PC-3 (cell line): ENCODE results near the gene SLC15A5.

Experiments used
- CTCF ChIP-seq: fragments of 300-600 bp; sonication (generic); conservative IDR thresholded peaks from 2 replicates; pipeline ENCODE4 v1.5.1; 2017; ENCODE audit warnings: antibody characterized with exemption, low read depth, mild to moderate bottlenecking, low read length
- EZH2 ChIP-seq: fragments of 300-600 bp; sonication (generic); IDR thresholded peaks from one replicate; pipeline ENCODE4 v1.6.1; 2017; ENCODE audit warnings: antibody characterized with exemption, mild to moderate bottlenecking, low read length; ENCODE audit not compliant: unreplicated experiment
- EZH2phosphoT487 ChIP-seq: fragments of 300-600 bp; sonication (generic); IDR thresholded peaks from 2 replicates; pipeline ENCODE4 v1.6.1; 2018; ENCODE audit warnings: mild to moderate bottlenecking, antibody characterized with exemption, low read length, borderline replicate concordance

DNA sequence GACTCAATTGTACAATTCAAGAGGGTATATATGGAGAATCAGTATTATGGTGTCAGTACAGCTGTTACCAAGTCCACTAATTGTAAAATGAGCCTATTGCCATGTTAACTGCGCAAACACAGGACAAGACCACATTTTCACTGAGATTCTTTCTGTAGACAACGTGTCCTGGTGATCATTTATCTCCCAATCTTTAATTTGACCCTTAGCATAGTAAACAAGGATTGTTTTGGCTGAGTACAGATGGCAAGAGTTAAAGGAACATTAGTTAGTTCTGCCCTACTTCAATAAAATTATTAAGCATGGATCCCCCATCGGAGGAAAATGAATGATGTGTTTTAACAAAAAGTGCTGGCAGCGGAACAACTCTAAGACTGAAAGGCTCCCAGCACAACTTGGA lies 36.1 kb downstream of the SLC15A5 start:
- TF ChIP-seq CTCF: no peak
- no peak for TF ChIP-seq EZH2
- no peak for TF ChIP-seq EZH2phosphoT487
